NB4 (cell line): Measurements from ENCODE around the gene GRM2.

Source experiments
- CTCF ChIP-seq: IDR thresholded peaks from one replicate; pipeline ENCODE4 v1.5.1; 2012; ENCODE audit warnings: low read depth, low read length
- POLR2A ChIP-seq: IDR thresholded peaks from 2 replicates; pipeline ENCODE4 v1.6.1; 2011; ENCODE audit warnings: mild to moderate bottlenecking; ENCODE audit not compliant: insufficient read length; ENCODE audit errors: extremely low read depth

GRCh38 chr3:51680196-51680595 is 26.7 kb upstream of the GRM2 start:
- no peak for TF ChIP-seq CTCF
- no peak for TF ChIP-seq POLR2A
